ENCODE measurements around the gene ST8SIA3. TPM values are rescaled to one million over a fixed set of nuclear protein-coding genes. Genes with fewer than 3 reads are reported as not detected.

ST8SIA3 gene
- total RNA-seq, 1 donor from 2014 or later, result not detected

DNA sequence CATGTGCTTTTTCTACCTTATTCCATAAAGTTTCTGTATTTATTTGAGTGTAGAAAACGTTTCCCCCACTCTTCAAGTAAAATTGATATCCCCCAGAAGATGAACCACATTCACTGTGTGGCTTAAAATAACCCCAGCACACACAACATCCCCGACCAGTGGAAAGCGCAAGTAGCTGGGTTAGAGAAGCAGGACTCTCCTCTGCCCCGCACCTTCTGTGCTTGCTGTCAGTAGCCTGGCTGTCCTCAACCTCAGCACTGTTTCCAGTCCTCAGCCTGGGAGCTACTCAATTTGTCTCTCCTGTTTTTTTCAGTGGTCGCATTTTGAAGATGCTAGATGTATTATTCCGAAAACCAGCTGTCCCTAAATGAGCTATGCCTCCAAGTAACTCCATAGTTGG is 18.0 kb upstream of the ST8SIA3 start:
- Histone ChIP-seq H3K36me3 (no peaks in the 10 kb centered on the region), H3K27me3 (ENCODE audit: low read depth) (peaks cover 67% of the 10 kb centered on the region), H3K9me3 (replicated peaks) (no peaks in the 10 kb centered on the region), H3K4me3 (no peak overlapping the region), H3K4me1 (no peaks in the 10 kb centered on the region), H3K27ac (replicated peaks) (no peak overlapping the region)
- TF ChIP-seq, protein P1, sequence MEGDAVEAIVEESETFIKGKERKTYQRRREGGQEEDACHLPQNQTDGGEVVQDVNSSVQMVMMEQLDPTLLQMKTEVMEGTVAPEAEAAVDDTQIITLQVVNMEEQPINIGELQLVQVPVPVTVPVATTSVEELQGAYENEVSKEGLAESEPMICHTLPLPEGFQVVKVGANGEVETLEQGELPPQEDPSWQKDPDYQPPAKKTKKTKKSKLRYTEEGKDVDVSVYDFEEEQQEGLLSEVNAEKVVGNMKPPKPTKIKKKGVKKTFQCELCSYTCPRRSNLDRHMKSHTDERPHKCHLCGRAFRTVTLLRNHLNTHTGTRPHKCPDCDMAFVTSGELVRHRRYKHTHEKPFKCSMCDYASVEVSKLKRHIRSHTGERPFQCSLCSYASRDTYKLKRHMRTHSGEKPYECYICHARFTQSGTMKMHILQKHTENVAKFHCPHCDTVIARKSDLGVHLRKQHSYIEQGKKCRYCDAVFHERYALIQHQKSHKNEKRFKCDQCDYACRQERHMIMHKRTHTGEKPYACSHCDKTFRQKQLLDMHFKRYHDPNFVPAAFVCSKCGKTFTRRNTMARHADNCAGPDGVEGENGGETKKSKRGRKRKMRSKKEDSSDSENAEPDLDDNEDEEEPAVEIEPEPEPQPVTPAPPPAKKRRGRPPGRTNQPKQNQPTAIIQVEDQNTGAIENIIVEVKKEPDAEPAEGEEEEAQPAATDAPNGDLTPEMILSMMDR (IDR thresholded peaks at IDR 0.05; ENCODE audit: borderline replicate concordance), result no peak
- DNase-seq, result no peak
- intact Hi-C loops (cut with micrococcal nuclease), result no loop called here

DNA sequence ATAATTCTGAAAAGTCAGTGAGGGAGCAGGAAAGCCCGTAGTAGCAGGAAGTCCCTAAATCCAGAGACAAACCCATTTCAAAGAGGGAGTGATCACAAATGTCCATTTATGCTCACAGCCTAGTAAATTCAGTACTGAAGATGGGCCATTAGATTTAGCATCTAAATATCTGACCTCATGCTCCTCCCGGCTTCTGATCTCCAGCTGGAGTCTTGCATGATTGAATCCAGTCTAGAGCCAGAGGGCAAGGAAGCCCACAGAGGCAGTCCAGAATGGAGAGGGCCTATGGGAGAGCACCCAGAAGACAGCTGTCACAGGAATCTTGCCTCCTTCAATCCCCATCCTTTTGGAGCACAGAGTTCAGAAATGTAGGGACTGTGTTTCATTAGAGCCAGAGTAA is 16.0 kb upstream of the ST8SIA3 start:
- H3K36me3 ChIP-seq, result no peaks in the 10 kb centered on the region
- no peak overlapping the region for H3K4me3 ChIP-seq
- TF ChIP-seq, protein P1 (IDR thresholded peaks at IDR 0.05; ENCODE audit: borderline replicate concordance), result no peak
- H3K27ac ChIP-seq (replicated peaks), result no peak overlapping the region
- H3K27me3 ChIP-seq (ENCODE audit: low read depth), result peaks cover 81% of the 10 kb centered on the region
- no peaks in the 10 kb centered on the region for H3K9me3 ChIP-seq (replicated peaks)
- DNase-seq, result no peak
- H3K4me1 ChIP-seq, result no peaks in the 10 kb centered on the region
- intact Hi-C loops (cut with micrococcal nuclease), result no loop called here

- Histone ChIP-seq H3K27me3 (ENCODE audit: low read depth) (peaks cover 84% of the 10 kb centered on the region), H3K4me1 (no peaks in the 10 kb centered on the region), H3K27ac (replicated peaks) (no peak overlapping the region), H3K9me3 (replicated peaks) (no peaks in the 10 kb centered on the region), H3K4me3 (no peak overlapping the region), H3K36me3 (no peaks in the 10 kb centered on the region)
- no peak for DNase-seq
- TF ChIP-seq, protein P1 (IDR thresholded peaks at IDR 0.05; ENCODE audit: borderline replicate concordance), result no peak
- intact Hi-C loops (cut with micrococcal nuclease), result no loop called here
Measured at GRCh38 chr18:57337890-57338289, 14.5 kb upstream of the ST8SIA3 start.

- Histone ChIP-seq H3K36me3 (no peaks in the 10 kb centered on the region), H3K27ac (replicated peaks) (no peak overlapping the region), H3K9me3 (replicated peaks) (no peaks in the 10 kb centered on the region), H3K4me3 (no peak overlapping the region), H3K4me1 (no peaks in the 10 kb centered on the region), H3K27me3 (ENCODE audit: low read depth) (peaks cover 91% of the 10 kb centered on the region)
- DNase-seq, result no peak
- TF ChIP-seq, protein P1 (IDR thresholded peaks at IDR 0.05; ENCODE audit: borderline replicate concordance), result no peak
- intact Hi-C loops (cut with micrococcal nuclease), result no loop called here
Measured at GRCh38 chr18:57343833-57344232, 8.5 kb upstream of the ST8SIA3 start.

- TF ChIP-seq, protein P1 (IDR thresholded peaks at IDR 0.05; ENCODE audit: borderline replicate concordance), result no peak
- H3K27ac ChIP-seq (replicated peaks), result no peak overlapping the region
- peaks cover 94% of the 10 kb centered on the region for H3K27me3 ChIP-seq (ENCODE audit: low read depth)
- H3K4me1 ChIP-seq, result no peaks in the 10 kb centered on the region
- H3K4me3 ChIP-seq, result no peak overlapping the region
- H3K9me3 ChIP-seq (replicated peaks), result no peaks in the 10 kb centered on the region
- intact Hi-C loops (cut with micrococcal nuclease), result no loop called here
- DNase-seq, result no peak
- no peaks in the 10 kb centered on the region for H3K36me3 ChIP-seq
Measured at GRCh38 chr18:57346876-57347275, 5.5 kb upstream of the ST8SIA3 start.

DNA sequence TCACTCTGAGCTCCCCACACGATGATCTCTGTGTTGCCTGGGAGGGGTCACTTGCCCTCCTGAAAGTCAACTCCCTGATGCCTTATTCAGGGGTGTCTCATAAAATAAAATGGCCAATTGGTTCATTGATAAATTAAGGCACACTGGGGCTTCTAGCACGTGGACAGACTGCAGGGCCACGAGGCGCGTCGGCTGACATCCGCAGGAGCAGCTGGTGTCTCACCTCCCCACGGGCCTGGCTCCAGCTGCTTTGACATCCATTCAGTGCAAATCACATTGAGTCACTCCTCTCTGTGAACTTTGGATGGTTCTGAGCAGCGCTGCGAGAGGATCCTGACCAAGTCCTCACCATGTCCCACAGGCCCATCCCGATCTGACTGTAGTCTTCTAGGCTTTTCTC is 4.6 kb upstream of the ST8SIA3 start:
- intact Hi-C loops (cut with micrococcal nuclease), result no loop called here
- H3K27me3 ChIP-seq (ENCODE audit: low read depth), result peaks cover 95% of the 10 kb centered on the region

More for the DNA sequence above, 4.6 kb upstream of the ST8SIA3 start:
- Histone ChIP-seq H3K27ac (replicated peaks) (no peak overlapping the region), H3K4me1 (no peaks in the 10 kb centered on the region), H3K9me3 (replicated peaks) (no peaks in the 10 kb centered on the region), H3K36me3 (no peaks in the 10 kb centered on the region), H3K4me3 (no peak overlapping the region)
- TF ChIP-seq, protein P1 (IDR thresholded peaks at IDR 0.05; ENCODE audit: borderline replicate concordance), result no peak
- no peak for DNase-seq

Data from left ventricle myocardium inferior (tissue), 1 donor.